ENCODE measurements around the gene IL6ST.

DNA sequence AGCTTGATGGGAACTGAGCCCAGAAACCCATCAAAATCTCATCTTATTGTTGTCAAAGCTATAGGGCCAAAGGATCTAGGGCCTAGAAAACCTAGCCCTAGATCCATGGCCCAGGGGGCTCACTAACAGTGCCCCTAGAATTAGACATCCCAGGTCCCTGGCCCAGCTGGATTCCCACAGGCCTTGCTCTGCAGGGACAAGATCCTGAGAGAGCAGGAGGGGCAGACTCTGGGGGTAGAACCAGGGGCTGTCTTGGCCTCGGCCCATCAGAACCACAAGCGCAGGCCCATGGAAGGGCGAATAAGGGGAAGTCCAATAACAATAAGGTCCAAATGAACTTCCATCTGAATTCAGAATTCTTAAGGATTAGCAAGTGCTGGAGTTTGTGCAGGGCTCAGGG lies 69.6 kb downstream of the IL6ST start:
- TF ChIP-seq EZH2 (IDR thresholded peaks at IDR 0.05; ENCODE audit: insufficient read depth, poor library complexity, severe bottlenecking) (no peak), EZH2phosphoT487 (IDR thresholded peaks at IDR 0.05; ENCODE audit: insufficient read depth, low read depth) (no peak)

Measured in GM23248 (cell line).